HepG2 (cell line): Measurements from ENCODE around the gene PRRT2. TPM values are rescaled to one million over a fixed set of nuclear protein-coding genes. Genes with fewer than 3 reads are reported as not detected.

Source experiments
- ATAC-seq: fragments of 200-7000 bp; cut with Tn5 transposase; 3 replicates; pipeline ENCODE4 v1.9.1; 2020; ENCODE audit warnings: mild to moderate bottlenecking, moderate library complexity
- BruUV-seq: library from RNA; stranded (reverse); fragments of 400-500 nt; replicated peaks from 2 replicates; lab custom pipeline; 2021; lab: Mats Ljungman, UMichigan
- CTCF ChIA-PET: fragments of 300-600 bp; formaldehyde crosslinking; extraction: SDS; loops from one replicate; lab custom pipeline; 2021; ENCODE audit warnings: low total read pairs, inconsistent platforms, low intra/inter-chr PET ratio; lab: Yijun Ruan, JAX
- POLR2A ChIA-PET: fragments of 350-600 bp; sonication (Branson Sonifier 250); formaldehyde crosslinking; loops from one replicate; lab custom pipeline; 2020; ENCODE audit warnings: antibody characterized with exemption, inconsistent platforms; lab: Yijun Ruan, JAX
- DNase-seq: peaks from one replicate; pipeline ENCODE4 v3.0.0-alpha.2; 2015; ENCODE audit warnings: low spot score
- FAIRE-seq: peaks from 3 replicates; lab custom pipeline; 2011; peaks lifted over from hg19 to GRCh38; lab: Jason Lieb, UNC
- H2AFZ ChIP-seq: one replicate; pipeline ENCODE4 v1.6.1; 2011; ENCODE audit warnings: low read length, inconsistent platforms
- H3K27ac ChIP-seq: fragments of 300-600 bp; 3 replicates; pipeline ENCODE4 v1.8.0; 2011; ENCODE audit warnings: mixed run types, mild to moderate bottlenecking, mixed read lengths, low read length, inconsistent platforms; ENCODE audit not compliant: insufficient read depth; ENCODE audit errors: extremely low read length
- H3K27me3 ChIP-seq, 2 experiments: fragments of 200-600 bp in 1 of 2; 2 replicates in 1 of 2; 3 replicates in 1 of 2; pipeline versions ENCODE4 v1.6.0 to v1.8.0; 2011; ENCODE audit warnings: low read length in 2 of 2, mild to moderate bottlenecking in 2 of 2, moderate library complexity in 2 of 2, inconsistent platforms in 1 of 2; ENCODE audit not compliant: insufficient read depth in 2 of 2, control insufficient read depth in 1 of 2
- H3K36me3 ChIP-seq, 2 experiments: fragments of 200-600 bp in 1 of 2; replicated peaks in 1 of 2; 2 replicates in 1 of 2; 3 replicates in 1 of 2; pipeline versions ENCODE4 v1.5.1 to v1.8.0; 2011; ENCODE audit warnings: low read length in 2 of 2, inconsistent platforms in 1 of 2; ENCODE audit not compliant: insufficient read depth in 2 of 2, control insufficient read depth in 1 of 2
- H3K4me1 ChIP-seq: 2 replicates; pipeline ENCODE4 v1.5.1; 2012; ENCODE audit warnings: low read length, inconsistent platforms; ENCODE audit not compliant: insufficient read depth
- H3K4me2 ChIP-seq: 2 replicates; pipeline ENCODE4 v1.6.0; 2011; ENCODE audit warnings: low read depth, low read length, inconsistent platforms
- H3K4me3 ChIP-seq, 3 experiments: fragments of 200-600 bp in 1 of 3; sonication (generic), shearing (Covaris generic) in 1 of 3; replicated peaks in 1 of 3; 2 replicates each; pipeline ENCODE4 v1.5.1; 2011 to 2016; ENCODE audit warnings: low read length in 3 of 3, inconsistent platforms in 2 of 3, low read depth in 2 of 3, mild to moderate bottlenecking in 2 of 3, control low read depth in 1 of 3, mixed read lengths in 1 of 3; ENCODE audit not compliant: insufficient read depth in 1 of 3
- H3K79me2 ChIP-seq: one replicate; pipeline ENCODE4 v1.6.1; 2011; ENCODE audit warnings: low read length, inconsistent platforms; ENCODE audit not compliant: insufficient read depth
- H3K9ac ChIP-seq: 2 replicates; pipeline ENCODE4 v1.6.0; 2011; ENCODE audit warnings: mild to moderate bottlenecking, low read depth, low read length, inconsistent platforms; ENCODE audit not compliant: insufficient read depth
- H3K9me3 ChIP-seq: 2 replicates; pipeline ENCODE4 v1.5.1; 2012; ENCODE audit warnings: mild to moderate bottlenecking, low read length
- H4K20me1 ChIP-seq: 2 replicates; pipeline ENCODE4 v1.6.0; 2011; ENCODE audit warnings: inconsistent platforms, mild to moderate bottlenecking, low read length, moderate library complexity; ENCODE audit not compliant: insufficient read depth
- AGO2 ChIP-seq: fragments of 200-400 bp; formaldehyde crosslinking; optimal IDR thresholded peaks from 2 replicates; pipeline ENCODE3; 2017; ENCODE audit warnings: mild to moderate bottlenecking, low read depth, low read length, moderate library complexity
- ARID4A ChIP-seq: sonication (generic); formaldehyde crosslinking; IDR thresholded peaks from 2 replicates; pipeline ENCODE4 v1.5.0; 2020; ENCODE audit warnings: mild to moderate bottlenecking, missing genetic modification reagents, borderline replicate concordance
- CBX2 ChIP-seq, 2 experiments: fragments of 200-600 bp in 1 of 2; sonication (generic); formaldehyde crosslinking in 1 of 2; IDR thresholded peaks; 2 replicates each; pipeline versions ENCODE4 v1.7.0 to v1.8.1; 2018 to 2022; ENCODE audit warnings: low read depth in 2 of 2, low read length in 1 of 2, mild to moderate bottlenecking in 1 of 2, missing genetic modification reagents in 1 of 2
- PHF5A ChIP-seq: IDR thresholded peaks from one replicate; pipeline ENCODE4 v1.6.1; 2018; ENCODE audit warnings: low read depth, missing genetic modification reagents; ENCODE audit not compliant: unreplicated experiment
- ZMAT5 ChIP-seq: sonication (generic); formaldehyde crosslinking; IDR thresholded peaks from 2 replicates; pipeline ENCODE4 v1.5.0; 2020; ENCODE audit warnings: mild to moderate bottlenecking, low read depth, missing genetic modification reagents, borderline replicate concordance
- ZNF317 ChIP-seq: sonication (generic); formaldehyde crosslinking; IDR thresholded peaks from 2 replicates; pipeline ENCODE4 v1.5.0; 2020; ENCODE audit warnings: mild to moderate bottlenecking, missing genetic modification reagents
- ZNF747 ChIP-seq: sonication (generic); formaldehyde crosslinking; IDR thresholded peaks from 2 replicates; pipeline ENCODE4 v1.8.1; 2023; ENCODE audit warnings: missing genetic modification reagents, mild to moderate bottlenecking, borderline replicate concordance
- WGBS: methylation state at CpG from one replicate; pipeline ENCODE4 v1.1.6; 2017; ENCODE audit warnings: low lambda C conversion rate; 5-methylcytosine and 5-hydroxymethylcytosine counted together
- in situ Hi-C: cut with HindIII; loops from 2 replicates; pipeline ENCODE4 v1.10.0; 2017; ENCODE audit warnings: low pct_unique_long_range_greater_than_20kb; ENCODE audit not compliant: extremely low pct_ligation_motif_present
- intact Hi-C: fragments of 100-400 bp; cut with micrococcal nuclease; formaldehyde crosslinking; loops from one replicate; pipeline ENCODE4 v1.10.0; 2022; ENCODE audit not compliant: unreplicated experiment
- polyA plus RNA-seq, 8 experiments: library from polyadenylated mRNA; depleted of rRNA in 3 of 8; stranded (reverse) in 7 of 8; unstranded in 1 of 8; fragments of >200 nt; fragmentation: Illumina TruSeq in 4 of 8; extraction: Trizol in 4 of 8; gene quantifications; 2 replicates each; pipeline versions ENCODE4 v1.2.1 to v1.2.3, GENCODE V29; 2011 to 2016; ENCODE audit warnings: low read depth in 4 of 8, missing spikeins in 1 of 8, mixed read lengths in 1 of 8; ENCODE audit not compliant: insufficient read depth in 1 of 8
- total RNA-seq, 5 experiments: library from RNA; depleted of rRNA; stranded (reverse); fragments of >200 nt; fragmentation: Illumina TruSeq; extraction: Trizol; gene quantifications; 2 replicates each; pipeline ENCODE4 v1.2.3, GENCODE V29; 2016; ENCODE audit warnings: low read depth in 1 of 5

Gene PRRT2
- total and polyA plus RNA-seq, 2 of the 13 experiments (the other 11 are each of a cell fraction or from before 2014, with no cell fraction given), result 0.51 to 1.1 TPM

DNA sequence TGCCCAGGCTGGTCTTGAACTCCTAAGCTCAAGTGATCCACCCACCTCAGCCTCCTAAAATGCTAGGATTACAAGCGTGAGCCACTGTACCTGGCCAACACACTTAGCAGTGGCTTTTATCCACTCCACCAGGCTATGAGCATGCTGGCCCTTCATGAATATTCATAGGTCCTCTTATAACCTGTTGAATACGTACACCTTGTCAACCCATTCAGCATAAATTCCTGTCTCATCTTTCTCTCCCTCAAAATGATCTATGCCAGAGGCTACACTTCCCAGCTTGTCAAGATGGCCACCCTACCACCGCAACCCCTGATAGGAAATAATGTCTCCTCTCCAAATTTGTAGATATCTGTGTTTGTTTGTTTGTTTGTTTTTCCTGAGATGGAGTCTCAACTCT is 44.9 kb upstream of the PRRT2 start:
- in situ Hi-C loops (no loop called here), intact Hi-C loops (no loop called here)
- H3K4me2 ChIP-seq, result no peak overlapping the region
- no peak overlapping the region for H3K9ac ChIP-seq
- H3K9me3 ChIP-seq, result no peaks in the 10 kb centered on the region
- FAIRE-seq (no peak), DNase-seq (no peak), ATAC-seq (no peak)
- ChIA-PET POLR2A (interaction anchor here (2.4 kb wide), 1 partner anchor 23 kb away, joined by 11 read pairs; the partner anchor contains the start of gene KIF22), CTCF (no interaction called here)
- no peak overlapping the region for H2AFZ ChIP-seq
- no TSS peak for BruUV-seq
- no peaks in the 10 kb centered on the region for H3K36me3 ChIP-seq
- no peak overlapping the region for H3K4me3 ChIP-seq
- H4K20me1 ChIP-seq, result no peaks in the 10 kb centered on the region
- no peak overlapping the region for H3K27ac ChIP-seq
- no peaks in the 10 kb centered on the region for H3K79me2 ChIP-seq
- WGBS, result 93% methylated on average over 3 of the region's 3 CpGs
- TF ChIP-seq AGO2 (no peak), CBX2 (IDR thresholded peaks at IDR 0.05; ENCODE audit: low read depth, low read length) (no peak), CBX2 (CRISPR knock-in tag; IDR thresholded peaks at IDR 0.05; ENCODE audit: low read depth) (no peak), ZNF747 (no peak), ZNF317 (CRISPR knock-in tag) (no peak), ARID4A (CRISPR knock-in tag) (no peak), ZMAT5 (CRISPR knock-in tag) (no peak), PHF5A (CRISPR knock-in tag) (no peak)
- H3K4me1 ChIP-seq, result peaks cover 71% of the 10 kb centered on the region
- H3K27me3 ChIP-seq, result no peaks in the 10 kb centered on the region
